GM18868 (cell line): ENCODE data around the gene RPL3.

Experiments used
- ATAC-seq: cut with Tn5 transposase; IDR thresholded peaks from one replicate; pipeline ENCODE4 v1.9.1; 2021; ENCODE audit warnings: mild to moderate bottlenecking, moderate library complexity; ENCODE audit not compliant: unreplicated experiment

Gene RPL3

DNA sequence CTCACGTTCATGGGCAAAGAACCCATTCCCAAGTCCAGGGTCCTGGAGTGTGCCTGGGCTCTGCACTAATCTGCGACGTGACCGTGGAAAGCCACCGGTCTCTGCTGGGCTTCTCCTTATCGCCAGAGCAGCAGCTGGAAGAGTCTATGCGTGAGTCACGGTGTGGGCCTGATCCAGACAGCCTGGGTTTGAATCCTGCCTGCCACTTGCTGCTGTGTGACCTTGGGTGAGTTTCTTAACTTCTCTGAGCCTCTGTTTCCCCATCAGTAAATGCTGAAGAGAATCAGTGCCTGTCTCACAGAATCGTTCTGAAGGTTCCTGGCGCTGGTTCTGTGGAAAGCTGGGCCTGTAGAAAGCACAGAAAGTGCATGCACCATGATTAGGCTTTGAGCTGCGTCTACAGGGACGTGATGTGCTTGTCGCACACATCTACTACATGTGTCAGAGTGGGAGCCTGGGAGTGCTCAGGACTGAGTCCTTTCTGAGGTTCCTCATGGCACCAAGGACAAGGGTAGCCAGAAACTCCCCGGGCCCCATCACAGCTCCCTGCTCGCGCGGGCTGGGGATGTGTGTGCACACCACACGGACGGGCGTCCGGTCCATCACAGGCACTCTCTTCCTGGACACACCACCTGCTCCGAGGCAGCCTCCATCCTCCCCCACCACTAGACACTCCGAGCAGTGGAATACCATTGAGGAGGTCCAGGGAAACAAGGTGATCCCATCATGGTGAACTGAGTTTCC lies 54.1 kb downstream of the RPL3 start:
- ATAC-seq, result no peak

DNA sequence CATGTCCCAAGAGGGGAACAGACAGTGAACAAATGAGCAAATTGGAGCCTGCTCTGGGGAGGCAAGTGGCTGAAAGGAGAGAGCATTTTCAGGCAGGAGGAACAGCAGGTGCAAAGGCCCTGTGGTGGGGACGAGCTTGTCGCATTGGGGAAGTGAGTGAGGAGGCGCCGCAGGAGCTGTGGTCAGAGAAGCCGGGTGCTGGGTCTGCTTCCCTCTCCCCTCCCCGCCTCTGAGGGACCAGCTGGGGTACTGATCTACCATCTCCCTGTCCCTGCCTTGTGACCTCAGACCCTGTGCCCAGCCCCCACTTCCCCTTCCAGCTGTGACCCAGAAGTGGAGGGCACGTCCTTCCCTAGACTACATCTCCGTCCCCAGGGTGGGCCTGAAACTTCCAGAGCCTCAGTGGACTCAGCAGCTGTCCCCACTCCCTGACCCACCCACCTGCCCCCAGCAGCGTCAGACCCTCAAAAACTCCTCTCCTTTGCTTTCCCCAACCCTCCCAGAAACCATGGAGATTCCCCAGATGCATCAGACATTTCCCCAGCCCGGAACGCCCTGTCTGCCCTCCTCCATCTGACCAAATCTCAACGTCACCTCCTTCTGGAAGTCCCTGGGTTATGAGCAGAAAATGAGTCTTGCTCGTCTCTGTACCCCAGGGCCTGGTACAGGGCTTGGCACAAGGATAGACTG lies 54.9 kb downstream of the RPL3 start:
- no peak for ATAC-seq

DNA sequence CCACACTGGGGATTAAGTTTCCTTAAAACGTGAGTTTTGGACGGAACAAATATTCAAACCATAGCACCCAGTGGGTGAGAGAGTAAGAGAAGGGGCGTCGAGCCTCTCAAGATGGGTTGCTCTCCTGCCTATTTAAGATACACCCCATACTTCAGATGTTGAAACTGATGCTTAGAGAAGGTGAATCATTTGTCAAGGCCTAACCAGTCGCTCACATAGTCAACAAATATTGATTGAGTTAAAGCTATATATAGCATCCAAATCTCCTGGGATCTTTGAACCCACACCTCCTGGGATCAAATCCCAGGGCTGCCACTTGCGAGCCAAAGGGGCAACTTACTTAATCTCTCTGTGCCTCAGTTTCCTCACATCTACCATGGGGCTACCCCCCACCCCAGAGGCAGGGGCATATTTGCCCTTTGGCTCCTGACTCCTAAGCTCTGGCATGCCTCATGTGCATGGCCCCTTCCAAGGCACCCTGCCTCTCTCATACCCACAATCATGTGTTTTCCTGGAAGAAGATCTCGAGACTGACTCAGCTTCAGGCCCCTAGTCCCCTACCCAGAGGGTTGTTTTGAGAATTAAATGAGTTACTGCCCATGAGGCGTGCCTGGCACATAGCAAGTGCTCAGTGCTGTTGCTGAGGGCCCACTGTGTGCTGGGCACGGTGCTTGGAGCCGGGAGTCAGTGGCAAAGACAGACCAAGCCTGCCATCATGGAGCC lies 55.6 kb downstream of the RPL3 start:
- ATAC-seq, result no peak
